HepG2 (cell line): ENCODE measurements around the gene BMP8B. TPM values are rescaled to one million over a fixed set of nuclear protein-coding genes. Genes with fewer than 3 reads are reported as not detected.

ENCODE experiments used
- ATAC-seq: fragments of 200-7000 bp; cut with Tn5 transposase; 3 replicates; pipeline ENCODE4 v1.9.1; 2020; ENCODE audit warnings: mild to moderate bottlenecking, moderate library complexity
- BruUV-seq: library from RNA; stranded (reverse); fragments of 400-500 nt; replicated peaks from 2 replicates; lab custom pipeline; 2021; lab: Mats Ljungman, UMichigan
- CTCF ChIA-PET: fragments of 300-600 bp; formaldehyde crosslinking; extraction: SDS; loops from one replicate; lab custom pipeline; 2021; ENCODE audit warnings: low total read pairs, inconsistent platforms, low intra/inter-chr PET ratio; lab: Yijun Ruan, JAX
- POLR2A ChIA-PET: fragments of 350-600 bp; sonication (Branson Sonifier 250); formaldehyde crosslinking; loops from one replicate; lab custom pipeline; 2020; ENCODE audit warnings: antibody characterized with exemption, inconsistent platforms; lab: Yijun Ruan, JAX
- DNase-seq: peaks from one replicate; pipeline ENCODE4 v3.0.0-alpha.2; 2015; ENCODE audit warnings: low spot score
- FAIRE-seq: peaks from 3 replicates; lab custom pipeline; 2011; peaks lifted over from hg19 to GRCh38; lab: Jason Lieb, UNC
- H2AFZ ChIP-seq: one replicate; pipeline ENCODE4 v1.6.1; 2011; ENCODE audit warnings: low read length, inconsistent platforms
- H3K27ac ChIP-seq: fragments of 300-600 bp; 3 replicates; pipeline ENCODE4 v1.8.0; 2011; ENCODE audit warnings: mixed run types, mild to moderate bottlenecking, mixed read lengths, low read length, inconsistent platforms; ENCODE audit not compliant: insufficient read depth; ENCODE audit errors: extremely low read length
- H3K27me3 ChIP-seq, 2 experiments: fragments of 200-600 bp in 1 of 2; 2 replicates in 1 of 2; 3 replicates in 1 of 2; pipeline versions ENCODE4 v1.6.0 to v1.8.0; 2011; ENCODE audit warnings: low read length in 2 of 2, mild to moderate bottlenecking in 2 of 2, moderate library complexity in 2 of 2, inconsistent platforms in 1 of 2; ENCODE audit not compliant: insufficient read depth in 2 of 2, control insufficient read depth in 1 of 2
- H3K36me3 ChIP-seq, 2 experiments: fragments of 200-600 bp in 1 of 2; replicated peaks in 1 of 2; 2 replicates in 1 of 2; 3 replicates in 1 of 2; pipeline versions ENCODE4 v1.5.1 to v1.8.0; 2011; ENCODE audit warnings: low read length in 2 of 2, inconsistent platforms in 1 of 2; ENCODE audit not compliant: insufficient read depth in 2 of 2, control insufficient read depth in 1 of 2
- H3K4me1 ChIP-seq: 2 replicates; pipeline ENCODE4 v1.5.1; 2012; ENCODE audit warnings: low read length, inconsistent platforms; ENCODE audit not compliant: insufficient read depth
- H3K4me2 ChIP-seq: 2 replicates; pipeline ENCODE4 v1.6.0; 2011; ENCODE audit warnings: low read depth, low read length, inconsistent platforms
- H3K4me3 ChIP-seq, 3 experiments: fragments of 200-600 bp in 1 of 3; sonication (generic), shearing (Covaris generic) in 1 of 3; replicated peaks in 1 of 3; 2 replicates each; pipeline ENCODE4 v1.5.1; 2011 to 2016; ENCODE audit warnings: low read length in 3 of 3, inconsistent platforms in 2 of 3, low read depth in 2 of 3, mild to moderate bottlenecking in 2 of 3, control low read depth in 1 of 3, mixed read lengths in 1 of 3; ENCODE audit not compliant: insufficient read depth in 1 of 3
- H3K79me2 ChIP-seq: one replicate; pipeline ENCODE4 v1.6.1; 2011; ENCODE audit warnings: low read length, inconsistent platforms; ENCODE audit not compliant: insufficient read depth
- H3K9ac ChIP-seq: 2 replicates; pipeline ENCODE4 v1.6.0; 2011; ENCODE audit warnings: mild to moderate bottlenecking, low read depth, low read length, inconsistent platforms; ENCODE audit not compliant: insufficient read depth
- H3K9me3 ChIP-seq: 2 replicates; pipeline ENCODE4 v1.5.1; 2012; ENCODE audit warnings: mild to moderate bottlenecking, low read length
- H4K20me1 ChIP-seq: 2 replicates; pipeline ENCODE4 v1.6.0; 2011; ENCODE audit warnings: inconsistent platforms, mild to moderate bottlenecking, low read length, moderate library complexity; ENCODE audit not compliant: insufficient read depth
- EHMT2 ChIP-seq: fragments of 200-600 bp; sonication (generic); IDR thresholded peaks from 2 replicates; pipeline ENCODE4 v1.7.0; 2017; ENCODE audit warnings: antibody characterized with exemption, low read depth, low read length, borderline replicate concordance
- PATZ1 ChIP-seq: sonication (generic); formaldehyde crosslinking; IDR thresholded peaks from 2 replicates; pipeline ENCODE4 v1.4.0; 2020; ENCODE audit warnings: missing genetic modification reagents
- SRSF9 ChIP-seq: fragments of 200-400 bp; formaldehyde crosslinking; IDR thresholded peaks from 2 replicates; pipeline ENCODE4 v1.6.1; 2018; ENCODE audit warnings: borderline replicate concordance, mild to moderate bottlenecking, low read depth, low read length; ENCODE audit not compliant: insufficient read depth, poor library complexity, severe bottlenecking
- ZBTB33 ChIP-seq: sonication (generic); formaldehyde crosslinking; IDR thresholded peaks from 2 replicates; pipeline ENCODE4 v1.4.0; 2020; ENCODE audit warnings: missing genetic modification reagents
- ZFP37 ChIP-seq: sonication (generic); formaldehyde crosslinking; IDR thresholded peaks from 2 replicates; pipeline ENCODE4 v1.4.0; 2020; ENCODE audit warnings: missing genetic modification reagents, borderline replicate concordance
- ZKSCAN5 ChIP-seq: sonication (generic); formaldehyde crosslinking; IDR thresholded peaks from 2 replicates; pipeline ENCODE4 v1.5.1; 2020; ENCODE audit warnings: mild to moderate bottlenecking, missing genetic modification reagents
- ZNF276 ChIP-seq: sonication (generic); formaldehyde crosslinking; IDR thresholded peaks from 2 replicates; pipeline ENCODE4 v1.4.0; 2020; ENCODE audit warnings: mild to moderate bottlenecking, low read depth, missing genetic modification reagents
- ZNF530 ChIP-seq: sonication (generic); formaldehyde crosslinking; IDR thresholded peaks from 2 replicates; pipeline ENCODE4 v1.5.0; 2020; ENCODE audit warnings: low read depth, mild to moderate bottlenecking, missing genetic modification reagents
- ZNF577 ChIP-seq: sonication (generic); formaldehyde crosslinking; IDR thresholded peaks from 2 replicates; pipeline ENCODE4 v1.4.0; 2020; ENCODE audit warnings: mild to moderate bottlenecking, low read depth, missing genetic modification reagents, borderline replicate concordance
- ZNF639 ChIP-seq: conservative IDR thresholded peaks from 2 replicates; pipeline ENCODE4 v1.6.1; 2018; ENCODE audit warnings: missing genetic modification reagents
- ZNF776 ChIP-seq: sonication (generic); formaldehyde crosslinking; IDR thresholded peaks from 2 replicates; pipeline ENCODE4 v1.4.0; 2020; ENCODE audit warnings: mild to moderate bottlenecking, missing genetic modification reagents
- WGBS: methylation state at CpG from one replicate; pipeline ENCODE4 v1.1.6; 2017; ENCODE audit warnings: low lambda C conversion rate; 5-methylcytosine and 5-hydroxymethylcytosine counted together
- in situ Hi-C: cut with HindIII; loops from 2 replicates; pipeline ENCODE4 v1.10.0; 2017; ENCODE audit warnings: low pct_unique_long_range_greater_than_20kb; ENCODE audit not compliant: extremely low pct_ligation_motif_present
- intact Hi-C: fragments of 100-400 bp; cut with micrococcal nuclease; formaldehyde crosslinking; loops from one replicate; pipeline ENCODE4 v1.10.0; 2022; ENCODE audit not compliant: unreplicated experiment
- polyA plus RNA-seq, 8 experiments: library from polyadenylated mRNA; depleted of rRNA in 3 of 8; stranded (reverse) in 7 of 8; unstranded in 1 of 8; fragments of >200 nt; fragmentation: Illumina TruSeq in 4 of 8; extraction: Trizol in 4 of 8; gene quantifications; 2 replicates each; pipeline versions ENCODE4 v1.2.1 to v1.2.3, GENCODE V29; 2011 to 2016; ENCODE audit warnings: low read depth in 4 of 8, missing spikeins in 1 of 8, mixed read lengths in 1 of 8; ENCODE audit not compliant: insufficient read depth in 1 of 8
- total RNA-seq, 5 experiments: library from RNA; depleted of rRNA; stranded (reverse); fragments of >200 nt; fragmentation: Illumina TruSeq; extraction: Trizol; gene quantifications; 2 replicates each; pipeline ENCODE4 v1.2.3, GENCODE V29; 2016; ENCODE audit warnings: low read depth in 1 of 5
- TF ChIP-seq, protein P1 (sequence below): sonication (generic); formaldehyde crosslinking; conservative IDR thresholded peaks from 2 replicates; pipeline ENCODE4 v1.4.0; 2020; ENCODE audit warnings: mild to moderate bottlenecking, missing genetic modification reagents, moderate library complexity

Gene BMP8B
- total and polyA plus RNA-seq, 2 of the 13 experiments (the other 11 are each of a cell fraction or from before 2014, with no cell fraction given): 0.29 to 0.41 TPM

DNA sequence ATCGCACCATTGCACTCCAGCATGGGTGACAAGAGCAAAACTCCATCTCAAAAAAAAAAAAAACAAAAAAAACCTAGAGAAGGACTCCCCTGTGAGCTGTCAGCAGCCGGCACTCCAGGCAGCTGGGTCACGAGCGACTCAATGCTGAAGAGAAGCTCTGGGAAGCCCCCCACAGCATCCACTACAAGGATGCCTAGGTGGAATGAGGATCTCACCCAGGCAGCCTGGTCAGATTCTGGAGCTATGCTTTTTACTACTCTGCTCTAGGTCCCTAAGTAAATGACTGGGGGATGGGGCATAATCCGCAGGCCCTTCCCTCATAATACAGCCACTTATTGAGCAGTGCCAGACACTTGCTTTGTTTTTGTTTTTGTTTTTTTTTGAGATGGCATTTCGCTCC, 6.6 kb downstream of the BMP8B start:
- DNase-seq (no peak), ATAC-seq (no peak), FAIRE-seq (no peak)
- H3K4me2 ChIP-seq: no peak overlapping the region
- no peaks in the 10 kb centered on the region for H3K4me1 ChIP-seq
- no TSS peak for BruUV-seq
- H3K79me2 ChIP-seq: no peaks in the 10 kb centered on the region
- ChIA-PET POLR2A (no interaction called here), CTCF (no interaction called here)
- no peaks in the 10 kb centered on the region for H3K9me3 ChIP-seq
- no peak overlapping the region for H3K9ac ChIP-seq
- in situ Hi-C loops: no loop called here
- no peaks in the 10 kb centered on the region for H4K20me1 ChIP-seq
- H3K36me3 ChIP-seq: no peaks in the 10 kb centered on the region
- no peak overlapping the region for H3K27ac ChIP-seq
- intact Hi-C loops: no loop called here
- H3K27me3 ChIP-seq: peaks cover 0 to 10% of the 10 kb centered on the region in 2 experiments; a peak in 3 of 5 replicates
- no peak overlapping the region for H2AFZ ChIP-seq
- WGBS: 72% methylated on average over 6 of the region's 6 CpGs
- H3K4me3 ChIP-seq: no peak overlapping the region
- TF ChIP-seq EHMT2: no peak
- no peak for TF ChIP-seq ZNF276 (CRISPR knock-in tag)
- no peak for TF ChIP-seq ZNF577 (CRISPR knock-in tag)
- TF ChIP-seq ZNF639: no peak
- TF ChIP-seq ZNF530 (CRISPR knock-in tag): no peak
- no peak for TF ChIP-seq PATZ1
- TF ChIP-seq, protein P1, sequence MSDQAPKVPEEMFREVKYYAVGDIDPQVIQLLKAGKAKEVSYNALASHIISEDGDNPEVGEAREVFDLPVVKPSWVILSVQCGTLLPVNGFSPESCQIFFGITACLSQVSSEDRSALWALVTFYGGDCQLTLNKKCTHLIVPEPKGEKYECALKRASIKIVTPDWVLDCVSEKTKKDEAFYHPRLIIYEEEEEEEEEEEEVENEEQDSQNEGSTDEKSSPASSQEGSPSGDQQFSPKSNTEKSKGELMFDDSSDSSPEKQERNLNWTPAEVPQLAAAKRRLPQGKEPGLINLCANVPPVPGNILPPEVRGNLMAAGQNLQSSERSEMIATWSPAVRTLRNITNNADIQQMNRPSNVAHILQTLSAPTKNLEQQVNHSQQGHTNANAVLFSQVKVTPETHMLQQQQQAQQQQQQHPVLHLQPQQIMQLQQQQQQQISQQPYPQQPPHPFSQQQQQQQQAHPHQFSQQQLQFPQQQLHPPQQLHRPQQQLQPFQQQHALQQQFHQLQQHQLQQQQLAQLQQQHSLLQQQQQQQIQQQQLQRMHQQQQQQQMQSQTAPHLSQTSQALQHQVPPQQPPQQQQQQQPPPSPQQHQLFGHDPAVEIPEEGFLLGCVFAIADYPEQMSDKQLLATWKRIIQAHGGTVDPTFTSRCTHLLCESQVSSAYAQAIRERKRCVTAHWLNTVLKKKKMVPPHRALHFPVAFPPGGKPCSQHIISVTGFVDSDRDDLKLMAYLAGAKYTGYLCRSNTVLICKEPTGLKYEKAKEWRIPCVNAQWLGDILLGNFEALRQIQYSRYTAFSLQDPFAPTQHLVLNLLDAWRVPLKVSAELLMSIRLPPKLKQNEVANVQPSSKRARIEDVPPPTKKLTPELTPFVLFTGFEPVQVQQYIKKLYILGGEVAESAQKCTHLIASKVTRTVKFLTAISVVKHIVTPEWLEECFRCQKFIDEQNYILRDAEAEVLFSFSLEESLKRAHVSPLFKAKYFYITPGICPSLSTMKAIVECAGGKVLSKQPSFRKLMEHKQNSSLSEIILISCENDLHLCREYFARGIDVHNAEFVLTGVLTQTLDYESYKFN (CRISPR knock-in tag): no peak
- no peak for TF ChIP-seq ZFP37 (CRISPR knock-in tag)
- no peak for TF ChIP-seq SRSF9
- no peak for TF ChIP-seq ZNF776 (CRISPR knock-in tag)
- no peak for TF ChIP-seq ZKSCAN5 (CRISPR knock-in tag)
- TF ChIP-seq ZBTB33 (CRISPR knock-in tag): no peak
